A549 (cell line): Measurements from ENCODE around the gene PRR22.

Experiments
- CBX8 ChIP-seq: fragments of 200-600 bp; sonication (generic); IDR thresholded peaks from 2 replicates; pipeline ENCODE4 v1.6.1; 2016
- CEBPB ChIP-seq, 2 experiments: fragments of >200 bp in 1 of 2; sonication (Bioruptor Twin) in 1 of 2; formaldehyde crosslinking in 1 of 2; IDR thresholded peaks; 2 replicates each; pipeline ENCODE4 v1.6.1; 2012 to 2016
- CTCF ChIP-seq: fragments of >200 bp; sonication (Bioruptor Twin); formaldehyde crosslinking; IDR thresholded peaks from 3 replicates; pipeline ENCODE4 v1.5.1; 2016
- HMGXB4 ChIP-seq: fragments of 250-450 bp; sonication (Bioruptor Pico); IDR thresholded peaks from 2 replicates; pipeline ENCODE4 v1.5.0; 2021; ENCODE audit warnings: mild to moderate bottlenecking, moderate library complexity, borderline replicate concordance
- SMC3 ChIP-seq: fragments of >200 bp; sonication (Bioruptor Twin); formaldehyde crosslinking; IDR thresholded peaks from 3 replicates; pipeline ENCODE4 v1.6.1; 2018; ENCODE audit warnings: inconsistent platforms
- TF ChIP-seq, protein P1 (sequence below): fragments of >200 bp; sonication (Bioruptor Twin); formaldehyde crosslinking; IDR thresholded peaks from 3 replicates; pipeline ENCODE4 v1.6.1; 2016

- TF ChIP-seq HMGXB4 (CRISPR knock-in tag) = no peak
- no peak for TF ChIP-seq CTCF
- TF ChIP-seq CEBPB (IDR thresholded peaks at IDR 0.05) = no peak
- TF ChIP-seq, protein P1, sequence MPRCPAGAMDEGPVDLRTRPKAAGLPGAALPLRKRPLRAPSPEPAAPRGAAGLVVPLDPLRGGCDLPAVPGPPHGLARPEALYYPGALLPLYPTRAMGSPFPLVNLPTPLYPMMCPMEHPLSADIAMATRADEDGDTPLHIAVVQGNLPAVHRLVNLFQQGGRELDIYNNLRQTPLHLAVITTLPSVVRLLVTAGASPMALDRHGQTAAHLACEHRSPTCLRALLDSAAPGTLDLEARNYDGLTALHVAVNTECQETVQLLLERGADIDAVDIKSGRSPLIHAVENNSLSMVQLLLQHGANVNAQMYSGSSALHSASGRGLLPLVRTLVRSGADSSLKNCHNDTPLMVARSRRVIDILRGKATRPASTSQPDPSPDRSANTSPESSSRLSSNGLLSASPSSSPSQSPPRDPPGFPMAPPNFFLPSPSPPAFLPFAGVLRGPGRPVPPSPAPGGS = no peak
- TF ChIP-seq SMC3 = no peak
- no peak for TF ChIP-seq CBX8
Observed at GRCh38 chr19:5808120-5808816, 23.7 kb upstream of the PRR22 start.
